Measurements from ENCODE around the gene ZAR1L.

DNA sequence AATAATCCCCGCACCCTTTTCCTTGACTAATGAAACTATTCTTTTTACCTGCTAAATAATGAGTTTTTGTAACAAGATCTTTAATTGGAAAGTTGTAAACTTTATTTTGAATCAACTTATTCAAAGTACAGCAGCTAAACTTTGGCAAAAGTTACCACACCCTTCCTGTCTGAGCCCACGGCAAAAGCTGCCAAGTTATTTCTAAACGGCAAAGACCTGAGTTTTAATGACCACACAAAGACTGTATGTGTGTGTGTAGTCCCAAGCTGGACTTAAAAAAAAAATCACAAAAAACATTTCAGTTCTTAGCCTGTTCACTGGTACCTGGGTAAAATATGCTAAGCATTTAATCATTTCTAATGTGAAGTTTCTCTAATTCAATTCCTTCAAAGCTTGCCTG lies 60.7 kb downstream of the ZAR1L start:
- no peak for TF ChIP-seq CTCF (IDR thresholded peaks at IDR 0.05)
- TF ChIP-seq POLR2A (IDR thresholded peaks at IDR 0.05): no peak
